Keratinocyte (primary cell): ENCODE results near the gene EHMT1.

Source experiments
- CTCF ChIP-seq, 3 experiments: IDR thresholded peaks in 1 of 3; conservative IDR thresholded peaks in 1 of 3; optimal IDR thresholded peaks in 1 of 3; 2 replicates in 2 of 3; 3 replicates in 1 of 3; pipeline versions ENCODE3 to v1.5.1; 2011; ENCODE audit warnings: low read length in 3 of 3, mild to moderate bottlenecking in 3 of 3, moderate library complexity in 2 of 3, control low read depth in 1 of 3, inconsistent platforms in 1 of 3; ENCODE audit not compliant: insufficient read depth in 2 of 3; ENCODE audit errors: extremely low read depth in 1 of 3
- EZH2 ChIP-seq: IDR thresholded peaks from one replicate; pipeline ENCODE4 v1.6.1; 2012; ENCODE audit warnings: inconsistent platforms, mild to moderate bottlenecking, low read length, moderate library complexity

GRCh38 chr9:137882506-137882821, 263.7 kb downstream of the EHMT1 start:
- TF ChIP-seq CTCF (optimal IDR thresholded peaks at IDR 0.05 in 1 of 3, IDR thresholded peaks at IDR 0.05 in 1 of 3, conservative IDR thresholded peaks at IDR 0.05 in 1 of 3; ENCODE audit: extremely low read depth in 1 of 3, insufficient read depth in 2 of 3, low read length in 3 of 3), result no peak
- TF ChIP-seq EZH2, result no peak
